SK-N-SH (cell line): Measurements from ENCODE around the gene DNAH14. TPM values are rescaled to one million over a fixed set of nuclear protein-coding genes. Genes with fewer than 3 reads are reported as not detected.

Experiments
- CTCF ChIA-PET: fragments of 300-600, 350-600 bp; formaldehyde crosslinking; extraction: SDS; loops from one replicate; lab custom pipeline; 2021; lab: Yijun Ruan, JAX
- POLR2A ChIA-PET: fragments of 350-600 bp; sonication (Branson Sonifier 250); formaldehyde crosslinking; extraction: SDS; loops from one replicate; lab custom pipeline; 2020; ENCODE audit warnings: antibody characterized with exemption, inconsistent platforms; lab: Yijun Ruan, JAX
- DNase-seq: peaks from one replicate; pipeline ENCODE4 v3.0.0; 2012
- H2AFZ ChIP-seq: fragments of 200-600 bp; sonication (generic); 2 replicates; pipeline ENCODE4 v1.8.1; 2016; ENCODE audit warnings: antibody characterized with exemption, mild to moderate bottlenecking, low read depth
- H3F3A ChIP-seq: fragments of 200-600 bp; sonication (generic); replicated peaks from 2 replicates; pipeline ENCODE3; 2016; ENCODE audit warnings: antibody characterized with exemption, mild to moderate bottlenecking; ENCODE audit not compliant: insufficient read depth
- H3K27ac ChIP-seq, 2 experiments: fragments of 200-500 bp in 1 of 2; fragments of 200-600 bp in 1 of 2; sonication (Bioruptor generic) in 1 of 2; sonication (generic), shearing (Covaris generic) in 1 of 2; 2 replicates each; pipeline versions ENCODE4 v1.5.1 to v1.6.1; 2014 to 2016; ENCODE audit warnings: low read depth in 2 of 2, inconsistent platforms in 1 of 2, low read length in 1 of 2, mild to moderate bottlenecking in 1 of 2, mixed read lengths in 1 of 2
- H3K27me3 ChIP-seq: fragments of 200-600 bp; sonication (generic), shearing (Covaris generic); 2 replicates; pipeline ENCODE4 v1.6.1; 2016; ENCODE audit warnings: mixed run types; ENCODE audit not compliant: insufficient read depth
- H3K36me3 ChIP-seq, 2 experiments: fragments of 200-500 bp in 1 of 2; fragments of 200-600 bp in 1 of 2; sonication (Bioruptor generic) in 1 of 2; sonication (generic) in 1 of 2; replicated peaks in 1 of 2; 2 replicates each; pipeline versions ENCODE3 to v1.5.1; 2014 to 2016; ENCODE audit warnings: low read length in 1 of 2, mild to moderate bottlenecking in 1 of 2; ENCODE audit not compliant: insufficient read depth in 2 of 2, control insufficient read depth in 1 of 2
- H3K4me1 ChIP-seq, 2 experiments: fragments of 200-500 bp in 1 of 2; fragments of 200-600 bp in 1 of 2; sonication (Bioruptor generic) in 1 of 2; sonication (generic), shearing (Covaris generic) in 1 of 2; 2 replicates each; pipeline versions ENCODE4 v1.5.1 to v1.6.1; 2014 to 2016; ENCODE audit warnings: low read depth in 1 of 2, low read length in 1 of 2, mixed run types in 1 of 2; ENCODE audit not compliant: insufficient read depth in 2 of 2, control insufficient read depth in 1 of 2
- H3K4me2 ChIP-seq: fragments of 200-600 bp; sonication (generic), shearing (Covaris generic); 2 replicates; pipeline ENCODE4 v1.6.1; 2017; ENCODE audit warnings: mixed run types
- H3K4me3 ChIP-seq, 2 experiments: fragments of 200-500 bp in 1 of 2; fragments of 200-600 bp in 1 of 2; sonication (Bioruptor generic) in 1 of 2; sonication (generic), shearing (Covaris generic) in 1 of 2; 2 replicates each; pipeline versions ENCODE4 v1.5.1 to v1.8.1; 2014 to 2016; ENCODE audit warnings: low read depth in 2 of 2, inconsistent platforms in 1 of 2, low read length in 1 of 2, mild to moderate bottlenecking in 1 of 2, mixed read lengths in 1 of 2, moderate library complexity in 1 of 2
- H3K79me2 ChIP-seq: fragments of 200-600 bp; sonication (generic); 2 replicates; pipeline ENCODE4 v1.8.1; 2017; ENCODE audit warnings: mild to moderate bottlenecking; ENCODE audit not compliant: insufficient read depth
- H3K9ac ChIP-seq: fragments of 200-600 bp; sonication (generic); 2 replicates; pipeline ENCODE4 v1.6.1; 2017; ENCODE audit warnings: mixed run types
- H3K9me2 ChIP-seq: fragments of 200-600 bp; sonication (generic); 2 replicates; pipeline ENCODE4 v1.6.1; 2017; ENCODE audit warnings: mixed run types
- H3K9me3 ChIP-seq: fragments of 200-600 bp; sonication (generic); 2 replicates; pipeline ENCODE4 v1.6.1; 2017; ENCODE audit warnings: mixed run types, mild to moderate bottlenecking, moderate library complexity
- H4K20me1 ChIP-seq: fragments of 200-600 bp; sonication (generic); 2 replicates; pipeline ENCODE4 v1.6.1; 2017; ENCODE audit warnings: mild to moderate bottlenecking, mixed run types; ENCODE audit not compliant: insufficient read depth
- ELF1 ChIP-seq: IDR thresholded peaks from 2 replicates; pipeline ENCODE4 v1.4.0; 2012
- EZH2phosphoT487 ChIP-seq: fragments of 200-600 bp; sonication (generic); IDR thresholded peaks from 2 replicates; pipeline ENCODE4 v1.6.1; 2017; ENCODE audit warnings: low read depth, mixed run types, mild to moderate bottlenecking, antibody characterized with exemption, moderate library complexity, borderline replicate concordance
- FOXJ3 ChIP-seq: sonication (generic); formaldehyde crosslinking; IDR thresholded peaks from 2 replicates; pipeline ENCODE4 v1.5.1; 2020; ENCODE audit warnings: mild to moderate bottlenecking, missing genetic modification reagents
- FOXM1 ChIP-seq: IDR thresholded peaks from 2 replicates; pipeline ENCODE4 v1.4.0; 2012; ENCODE audit warnings: low read depth, mild to moderate bottlenecking
- GATA2 ChIP-seq: sonication (generic); formaldehyde crosslinking; IDR thresholded peaks from 2 replicates; pipeline ENCODE4 v1.5.0; 2020; ENCODE audit warnings: mild to moderate bottlenecking, missing genetic modification reagents
- MEF2A ChIP-seq: IDR thresholded peaks from 2 replicates; pipeline ENCODE4 v1.4.0; 2012; ENCODE audit warnings: low read depth, borderline replicate concordance
- NRF1 ChIP-seq: IDR thresholded peaks from 2 replicates; pipeline ENCODE4 v1.6.1; 2012; ENCODE audit warnings: low read depth, mild to moderate bottlenecking, low read length
- RCOR1 ChIP-seq: fragments of 150-350 bp; IDR thresholded peaks from 2 replicates; pipeline ENCODE4 v1.6.1; 2017; ENCODE audit warnings: antibody characterized with exemption, low read length
- RFX5 ChIP-seq: IDR thresholded peaks from 2 replicates; pipeline ENCODE4 v1.6.1; 2012; ENCODE audit warnings: mild to moderate bottlenecking, improper control_type of control experiment, low read length
- SIN3A ChIP-seq: IDR thresholded peaks from 2 replicates; pipeline ENCODE4 v1.6.1; 2012; ENCODE audit warnings: low read depth, mild to moderate bottlenecking, low read length, moderate library complexity, borderline replicate concordance
- TAF1 ChIP-seq: IDR thresholded peaks from 2 replicates; pipeline ENCODE4 v1.6.1; 2012; ENCODE audit warnings: low read depth, mild to moderate bottlenecking, low read length, moderate library complexity, borderline replicate concordance
- WGBS: methylation state at CpG from one replicate; pipeline ENCODE4 v1.1.6; 2017; ENCODE audit warnings: low lambda C conversion rate; 5-methylcytosine and 5-hydroxymethylcytosine counted together
- polyA plus RNA-seq, 3 experiments: library from polyadenylated mRNA; depleted of rRNA; stranded (reverse); fragments of >200 nt; gene quantifications; 2 replicates each; pipeline ENCODE4 v1.2.3, GENCODE V29; 2012
- TF ChIP-seq, protein P1 (sequence below): fragments of 150-350 bp; IDR thresholded peaks from 2 replicates; pipeline ENCODE4 v1.6.1; 2016; ENCODE audit warnings: mild to moderate bottlenecking, low read depth, low read length
- TF ChIP-seq, protein P2 (sequence below): IDR thresholded peaks from 2 replicates; pipeline ENCODE4 v1.4.0; 2012; ENCODE audit warnings: low read depth
- TF ChIP-seq, protein P3 (sequence below): fragments of 150-350 bp; IDR thresholded peaks from 2 replicates; pipeline ENCODE4 v1.6.1; 2017; ENCODE audit warnings: antibody characterized with exemption, low read length, low read depth, borderline replicate concordance
- TF ChIP-seq, protein P4 (sequence below): IDR thresholded peaks from 2 replicates; pipeline ENCODE4 v1.4.0; 2012; ENCODE audit warnings: low read depth, borderline replicate concordance

The DNAH14 gene
- polyA plus RNA-seq, 1 of the 3 experiments (the other 2 are of a cell fraction), result 8.0 TPM

DNA sequence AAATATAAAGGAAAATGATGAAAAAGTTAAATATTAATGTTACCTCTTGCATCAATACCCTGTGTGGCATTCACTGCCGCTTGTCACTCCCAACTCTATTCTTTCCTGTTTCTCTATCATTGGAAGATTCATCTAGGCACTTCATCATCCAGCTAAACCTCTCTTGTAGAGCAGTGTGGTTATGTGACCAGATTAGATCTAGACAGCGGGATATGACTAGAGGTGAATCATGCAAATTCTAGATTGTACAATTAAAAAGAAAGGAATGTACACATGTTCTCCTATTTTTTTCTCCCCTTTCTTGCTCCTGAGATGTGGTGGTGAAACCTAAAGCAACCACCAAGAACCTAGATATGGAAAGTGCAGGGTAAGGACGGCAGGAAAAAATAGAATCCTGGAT, 324.3 kb downstream of the DNAH14 start (continued):
- TF ChIP-seq, protein P1, sequence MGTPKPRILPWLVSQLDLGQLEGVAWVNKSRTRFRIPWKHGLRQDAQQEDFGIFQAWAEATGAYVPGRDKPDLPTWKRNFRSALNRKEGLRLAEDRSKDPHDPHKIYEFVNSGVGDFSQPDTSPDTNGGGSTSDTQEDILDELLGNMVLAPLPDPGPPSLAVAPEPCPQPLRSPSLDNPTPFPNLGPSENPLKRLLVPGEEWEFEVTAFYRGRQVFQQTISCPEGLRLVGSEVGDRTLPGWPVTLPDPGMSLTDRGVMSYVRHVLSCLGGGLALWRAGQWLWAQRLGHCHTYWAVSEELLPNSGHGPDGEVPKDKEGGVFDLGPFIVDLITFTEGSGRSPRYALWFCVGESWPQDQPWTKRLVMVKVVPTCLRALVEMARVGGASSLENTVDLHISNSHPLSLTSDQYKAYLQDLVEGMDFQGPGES, result no peak
- no peak for TF ChIP-seq NRF1
- no peak for TF ChIP-seq SIN3A
- no peak for TF ChIP-seq FOXM1
- no peak for TF ChIP-seq RFX5
- TF ChIP-seq, protein P2, sequence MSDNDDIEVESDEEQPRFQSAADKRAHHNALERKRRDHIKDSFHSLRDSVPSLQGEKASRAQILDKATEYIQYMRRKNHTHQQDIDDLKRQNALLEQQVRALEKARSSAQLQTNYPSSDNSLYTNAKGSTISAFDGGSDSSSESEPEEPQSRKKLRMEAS, result no peak
- no peak for TF ChIP-seq GATA2 (CRISPR knock-in tag)
- TF ChIP-seq MEF2A, result no peak
- TF ChIP-seq RCOR1, result no peak

DNA sequence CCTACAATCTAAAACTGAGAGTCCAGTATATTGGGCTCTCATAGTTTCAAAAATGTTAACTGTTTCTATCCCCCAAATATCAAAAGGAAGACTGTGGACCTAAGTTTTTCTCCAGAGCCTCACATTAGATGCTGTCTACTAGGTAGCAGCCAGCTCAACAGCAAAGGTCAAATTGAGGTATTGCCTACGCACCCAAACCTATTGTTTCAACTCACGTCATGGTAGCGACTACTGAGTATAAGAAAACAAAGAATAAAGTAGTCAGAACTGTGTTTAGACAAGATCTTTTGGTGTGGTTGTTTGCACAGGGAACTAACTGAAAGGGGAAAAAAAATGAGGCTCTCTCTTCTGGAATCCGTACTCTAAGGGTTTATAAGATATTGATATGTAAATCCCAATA, 325.2 kb downstream of the DNAH14 start:
- Histone ChIP-seq H3K27ac (no peak overlapping the region), H3F3A (no peaks in the 10 kb centered on the region), H3K36me3 (no peaks in the 10 kb centered on the region), H3K27me3 (no peaks in the 10 kb centered on the region), H3K4me2 (no peak overlapping the region), H3K9me2 (no peaks in the 10 kb centered on the region), H3K4me3 (no peak overlapping the region), H4K20me1 (no peaks in the 10 kb centered on the region), H3K79me2 (no peaks in the 10 kb centered on the region), H3K4me1 (no peaks in the 10 kb centered on the region), H2AFZ (no peak overlapping the region), H3K9ac (no peak overlapping the region), H3K9me3 (no peaks in the 10 kb centered on the region)
- CTCF ChIA-PET, result no interaction called here
- WGBS, result 63% methylated on average over 4 of the region's 4 CpGs
- TF ChIP-seq SIN3A (no peak), EZH2phosphoT487 (no peak), ELF1 (no peak), NRF1 (no peak), TAF1 (no peak), MEF2A (no peak), FOXJ3 (no peak), FOXM1 (no peak)
- TF ChIP-seq, protein P3, sequence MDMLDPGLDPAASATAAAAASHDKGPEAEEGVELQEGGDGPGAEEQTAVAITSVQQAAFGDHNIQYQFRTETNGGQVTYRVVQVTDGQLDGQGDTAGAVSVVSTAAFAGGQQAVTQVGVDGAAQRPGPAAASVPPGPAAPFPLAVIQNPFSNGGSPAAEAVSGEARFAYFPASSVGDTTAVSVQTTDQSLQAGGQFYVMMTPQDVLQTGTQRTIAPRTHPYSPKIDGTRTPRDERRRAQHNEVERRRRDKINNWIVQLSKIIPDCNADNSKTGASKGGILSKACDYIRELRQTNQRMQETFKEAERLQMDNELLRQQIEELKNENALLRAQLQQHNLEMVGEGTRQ, result no peak
- TF ChIP-seq, protein P2, result no peak
- TF ChIP-seq, protein P4, sequence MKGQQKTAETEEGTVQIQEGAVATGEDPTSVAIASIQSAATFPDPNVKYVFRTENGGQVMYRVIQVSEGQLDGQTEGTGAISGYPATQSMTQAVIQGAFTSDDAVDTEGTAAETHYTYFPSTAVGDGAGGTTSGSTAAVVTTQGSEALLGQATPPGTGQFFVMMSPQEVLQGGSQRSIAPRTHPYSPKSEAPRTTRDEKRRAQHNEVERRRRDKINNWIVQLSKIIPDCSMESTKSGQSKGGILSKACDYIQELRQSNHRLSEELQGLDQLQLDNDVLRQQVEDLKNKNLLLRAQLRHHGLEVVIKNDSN, result no peak
- no peak for DNase-seq
- POLR2A ChIA-PET, result no interaction called here
